Measurements from ENCODE around the gene PCYT1A. TPM values are rescaled to one million over a fixed set of nuclear protein-coding genes. Genes with fewer than 3 reads are reported as not detected.

The PCYT1A gene
- total RNA-seq, 1 experiment from 2014 or later = 52.2 TPM

DNA sequence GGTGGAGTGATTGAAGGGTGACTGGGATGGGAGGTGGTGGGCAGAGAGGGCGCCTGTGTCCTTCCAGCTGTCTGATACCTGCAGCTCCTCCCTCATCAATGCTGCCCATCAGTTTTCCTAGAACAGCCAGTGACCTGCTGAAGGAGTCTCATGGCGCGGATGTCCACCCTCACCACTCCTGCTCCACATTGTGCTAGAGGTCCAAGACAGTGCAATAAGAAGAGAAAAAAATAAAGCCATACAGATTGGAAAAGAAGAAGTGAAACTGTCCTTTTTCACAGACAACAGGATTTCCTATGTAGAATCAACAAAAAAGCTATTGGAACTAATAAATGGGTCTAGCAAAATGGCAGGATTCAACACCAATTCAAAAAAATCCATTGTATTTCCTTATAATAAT lies 83.7 kb downstream of the PCYT1A start:
- Histone ChIP-seq H3K36me3 (ENCODE audit: control insufficient read depth, insufficient read depth, low read length) (no peaks in the 10 kb centered on the region), H3K9me3 (no peaks in the 10 kb centered on the region; the same call in 1 of the 2 replicates), H3K27me3 (replicated peaks; ENCODE audit: control insufficient read depth, insufficient read depth, low read length) (no peaks in the 10 kb centered on the region), H3K4me3 (ENCODE audit: low read depth, low read length) (no peak overlapping the region), H3K4me1 (no peaks in the 10 kb centered on the region)
- H3K27me3 Mint-ChIP-seq (ENCODE audit: insufficient read depth, unreplicated experiment) = no peaks in the 10 kb centered on the region
- H3K9me3 Mint-ChIP-seq (ENCODE audit: unreplicated experiment) = no peaks in the 10 kb centered on the region
- H3K4me1 Mint-ChIP-seq (ENCODE audit: low read depth, unreplicated experiment) = no peaks in the 10 kb centered on the region
- intact Hi-C loops (cut with micrococcal nuclease; ENCODE audit: unreplicated experiment) = no loop called here
- no peak overlapping the region for H3K4me3 Mint-ChIP-seq (ENCODE audit: unreplicated experiment)
- TF ChIP-seq, protein P1, sequence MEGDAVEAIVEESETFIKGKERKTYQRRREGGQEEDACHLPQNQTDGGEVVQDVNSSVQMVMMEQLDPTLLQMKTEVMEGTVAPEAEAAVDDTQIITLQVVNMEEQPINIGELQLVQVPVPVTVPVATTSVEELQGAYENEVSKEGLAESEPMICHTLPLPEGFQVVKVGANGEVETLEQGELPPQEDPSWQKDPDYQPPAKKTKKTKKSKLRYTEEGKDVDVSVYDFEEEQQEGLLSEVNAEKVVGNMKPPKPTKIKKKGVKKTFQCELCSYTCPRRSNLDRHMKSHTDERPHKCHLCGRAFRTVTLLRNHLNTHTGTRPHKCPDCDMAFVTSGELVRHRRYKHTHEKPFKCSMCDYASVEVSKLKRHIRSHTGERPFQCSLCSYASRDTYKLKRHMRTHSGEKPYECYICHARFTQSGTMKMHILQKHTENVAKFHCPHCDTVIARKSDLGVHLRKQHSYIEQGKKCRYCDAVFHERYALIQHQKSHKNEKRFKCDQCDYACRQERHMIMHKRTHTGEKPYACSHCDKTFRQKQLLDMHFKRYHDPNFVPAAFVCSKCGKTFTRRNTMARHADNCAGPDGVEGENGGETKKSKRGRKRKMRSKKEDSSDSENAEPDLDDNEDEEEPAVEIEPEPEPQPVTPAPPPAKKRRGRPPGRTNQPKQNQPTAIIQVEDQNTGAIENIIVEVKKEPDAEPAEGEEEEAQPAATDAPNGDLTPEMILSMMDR (IDR thresholded peaks at IDR 0.05; ENCODE audit: insufficient read depth in 1 of 2, low read depth in 1 of 2, low read length in 1 of 2, severe bottlenecking in 1 of 2, unreplicated experiment in 1 of 2) = no peak
- no TSS peak for BruUV-seq (replicated peaks)
- no peak for DNase-seq
- peaks cover 5% of the 10 kb centered on the region for H3K36me3 Mint-ChIP-seq (ENCODE audit: insufficient read depth, unreplicated experiment)
- CTCF ChIA-PET = no interaction called here
- H3K27ac Mint-ChIP-seq (ENCODE audit: unreplicated experiment) = no peak overlapping the region
- POLR2A ChIA-PET = no interaction called here

DNA sequence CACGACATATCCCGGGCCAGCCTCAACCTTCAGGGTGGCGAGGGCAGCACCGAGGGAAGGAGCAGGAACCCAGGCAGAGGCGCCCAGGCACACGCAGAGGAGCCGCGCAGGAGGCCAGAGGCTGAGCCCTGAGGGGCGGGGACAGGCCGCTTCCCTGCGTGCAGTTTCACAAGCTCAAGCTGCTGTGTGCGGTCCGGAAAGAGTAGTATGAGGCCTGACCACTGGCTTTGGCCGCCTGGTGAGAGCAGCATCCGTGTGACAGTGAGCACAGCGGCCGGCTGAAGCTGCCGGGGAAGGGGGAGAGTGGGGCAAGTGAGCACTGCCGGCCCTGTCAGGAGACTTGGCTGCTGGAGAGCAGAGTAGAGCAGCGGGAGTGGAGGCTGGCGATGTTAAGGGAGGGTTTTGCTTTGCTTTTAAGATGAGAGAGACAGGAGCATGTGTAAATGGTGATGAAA lies 85.0 kb downstream of the PCYT1A start:
- Mint-ChIP-seq H3K9me3 (ENCODE audit: unreplicated experiment) (no peaks in the 10 kb centered on the region), H3K36me3 (ENCODE audit: insufficient read depth, unreplicated experiment) (peaks cover 5% of the 10 kb centered on the region), H3K4me3 (ENCODE audit: unreplicated experiment) (no peak overlapping the region), H3K27ac (ENCODE audit: unreplicated experiment) (no peak overlapping the region), H3K4me1 (ENCODE audit: low read depth, unreplicated experiment) (no peaks in the 10 kb centered on the region), H3K27me3 (ENCODE audit: insufficient read depth, unreplicated experiment) (no peaks in the 10 kb centered on the region)
- CTCF ChIA-PET = no interaction called here
- intact Hi-C loops (cut with micrococcal nuclease; ENCODE audit: unreplicated experiment) = no loop called here
- H3K9me3 ChIP-seq = no peaks in the 10 kb centered on the region; the same call in 1 of the 2 replicates
- no peak overlapping the region for H3K4me3 ChIP-seq (ENCODE audit: low read depth, low read length)
- H3K27me3 ChIP-seq (replicated peaks; ENCODE audit: control insufficient read depth, insufficient read depth, low read length) = no peaks in the 10 kb centered on the region
- no peak for DNase-seq
- no peaks in the 10 kb centered on the region for H3K4me1 ChIP-seq
- no peaks in the 10 kb centered on the region for H3K36me3 ChIP-seq (ENCODE audit: control insufficient read depth, insufficient read depth, low read length)
- POLR2A ChIA-PET = no interaction called here
- BruUV-seq (replicated peaks) = no TSS peak
- TF ChIP-seq, protein P1 (IDR thresholded peaks at IDR 0.05; ENCODE audit: insufficient read depth in 1 of 2, low read depth in 1 of 2, low read length in 1 of 2, severe bottlenecking in 1 of 2, unreplicated experiment in 1 of 2) = no peak

DNA sequence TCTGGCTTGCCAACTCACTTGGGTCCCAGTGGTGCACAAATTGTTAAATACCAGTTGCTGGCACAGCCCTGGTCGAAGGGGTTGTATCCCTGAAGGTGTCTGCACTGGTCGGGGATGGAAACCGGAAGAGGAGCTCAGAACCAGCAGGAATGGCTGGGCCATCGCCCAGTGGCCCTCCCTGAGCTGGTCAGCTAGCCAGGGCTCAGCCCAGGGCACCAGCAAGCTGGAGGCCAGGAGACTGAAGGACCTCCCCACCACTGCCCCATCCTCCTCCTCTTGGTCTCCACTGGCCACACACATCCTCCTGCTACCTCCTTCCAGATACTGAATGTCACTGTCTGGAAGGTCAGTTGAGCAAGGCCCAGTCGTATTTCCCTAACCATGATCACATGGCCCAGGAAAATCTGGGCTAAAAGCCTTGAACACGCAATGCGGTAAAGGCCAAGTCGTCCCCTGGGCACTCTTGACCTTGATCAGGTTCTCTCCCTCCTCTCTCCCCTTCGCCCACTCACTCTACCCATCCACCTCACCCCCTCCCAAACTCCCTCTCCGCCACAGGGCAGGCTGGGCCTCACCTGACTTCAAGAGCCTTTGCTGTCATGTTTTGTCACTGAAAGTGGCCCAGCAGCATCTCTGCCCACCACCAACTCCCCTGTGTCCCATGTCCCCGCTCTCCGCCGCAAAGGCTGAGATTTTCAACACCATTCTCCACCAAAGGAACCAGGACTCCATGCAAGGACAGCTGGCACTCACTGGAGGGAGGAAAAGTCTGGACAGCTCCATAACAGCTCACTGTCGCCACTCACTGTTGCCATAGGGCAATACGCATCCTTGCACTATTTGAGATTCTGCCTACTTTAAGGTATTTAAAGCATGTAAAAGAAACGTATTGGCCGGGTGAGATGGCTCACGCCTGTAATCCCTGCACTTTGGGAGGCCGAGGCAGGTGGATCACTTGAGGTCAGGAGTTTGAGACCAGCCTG lies 88.5 kb downstream of the PCYT1A start:
- TF ChIP-seq, protein P1 (IDR thresholded peaks at IDR 0.05; ENCODE audit: insufficient read depth in 1 of 2, low read depth in 1 of 2, low read length in 1 of 2, severe bottlenecking in 1 of 2, unreplicated experiment in 1 of 2) = peak in 1 of 2 experiments; percentile 10
- intact Hi-C loops (cut with micrococcal nuclease; ENCODE audit: unreplicated experiment) = no loop called here
- Mint-ChIP-seq H3K9me3 (ENCODE audit: unreplicated experiment) (no peaks in the 10 kb centered on the region), H3K27ac (ENCODE audit: unreplicated experiment) (no peak overlapping the region), H3K27me3 (ENCODE audit: insufficient read depth, unreplicated experiment) (no peaks in the 10 kb centered on the region), H3K4me1 (ENCODE audit: low read depth, unreplicated experiment) (no peaks in the 10 kb centered on the region), H3K36me3 (ENCODE audit: insufficient read depth, unreplicated experiment) (no peaks in the 10 kb centered on the region), H3K4me3 (ENCODE audit: unreplicated experiment) (no peak overlapping the region)
- Histone ChIP-seq H3K36me3 (ENCODE audit: control insufficient read depth, insufficient read depth, low read length) (no peaks in the 10 kb centered on the region), H3K27me3 (replicated peaks; ENCODE audit: control insufficient read depth, insufficient read depth, low read length) (no peaks in the 10 kb centered on the region), H3K4me1 (no peaks in the 10 kb centered on the region), H3K4me3 (ENCODE audit: low read depth, low read length) (no peak overlapping the region), H3K9me3 (no peaks in the 10 kb centered on the region)
- POLR2A ChIA-PET = no interaction called here
- CTCF ChIA-PET = interaction anchor here (0.5 to 0.9 kb wide), 3 partner anchors 42 to 173 kb away, joined by 4 to 8 read pairs (median 5); no protein-coding TSS in a partner anchor
- BruUV-seq (replicated peaks) = no TSS peak
- DNase-seq = no peak

Measured in Caco-2 (cell line).